ENCODE data around the gene METTL1.

DNA sequence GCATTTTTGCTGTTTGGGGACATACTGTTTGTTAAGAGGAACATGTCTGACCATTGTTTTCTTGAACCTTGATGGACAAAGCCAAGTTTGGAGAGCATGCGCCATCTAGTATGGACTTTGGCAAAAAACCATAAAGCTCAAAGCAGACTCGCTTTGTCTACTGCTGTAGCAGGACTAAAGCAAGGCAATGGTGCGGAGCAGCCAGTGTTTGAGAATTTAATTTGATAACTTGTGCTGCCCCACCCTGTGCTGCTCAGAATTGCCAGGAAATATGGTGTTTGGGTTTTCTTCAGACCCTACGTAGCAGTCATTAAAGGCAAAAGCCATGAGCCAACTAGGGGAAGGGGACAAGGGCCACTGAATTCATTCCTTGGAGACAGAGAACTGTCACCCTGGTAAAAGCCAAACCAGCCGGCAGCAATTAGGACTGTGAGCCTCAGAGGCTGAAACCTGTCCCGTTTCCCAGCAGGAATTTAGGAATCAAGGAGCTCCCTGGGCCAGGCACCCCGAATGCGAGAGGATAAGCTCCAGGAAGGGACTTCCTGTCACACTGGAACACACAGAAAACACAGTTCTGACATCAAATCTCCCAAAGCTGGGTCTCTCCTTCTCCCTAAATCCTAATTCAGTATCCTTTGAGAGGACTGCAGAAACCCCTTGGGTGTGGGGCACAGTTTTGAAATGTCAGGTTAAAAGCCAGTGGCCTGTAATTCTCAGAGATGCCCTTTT lies 45.5 kb upstream of the METTL1 start:
- TF ChIP-seq, protein P1, sequence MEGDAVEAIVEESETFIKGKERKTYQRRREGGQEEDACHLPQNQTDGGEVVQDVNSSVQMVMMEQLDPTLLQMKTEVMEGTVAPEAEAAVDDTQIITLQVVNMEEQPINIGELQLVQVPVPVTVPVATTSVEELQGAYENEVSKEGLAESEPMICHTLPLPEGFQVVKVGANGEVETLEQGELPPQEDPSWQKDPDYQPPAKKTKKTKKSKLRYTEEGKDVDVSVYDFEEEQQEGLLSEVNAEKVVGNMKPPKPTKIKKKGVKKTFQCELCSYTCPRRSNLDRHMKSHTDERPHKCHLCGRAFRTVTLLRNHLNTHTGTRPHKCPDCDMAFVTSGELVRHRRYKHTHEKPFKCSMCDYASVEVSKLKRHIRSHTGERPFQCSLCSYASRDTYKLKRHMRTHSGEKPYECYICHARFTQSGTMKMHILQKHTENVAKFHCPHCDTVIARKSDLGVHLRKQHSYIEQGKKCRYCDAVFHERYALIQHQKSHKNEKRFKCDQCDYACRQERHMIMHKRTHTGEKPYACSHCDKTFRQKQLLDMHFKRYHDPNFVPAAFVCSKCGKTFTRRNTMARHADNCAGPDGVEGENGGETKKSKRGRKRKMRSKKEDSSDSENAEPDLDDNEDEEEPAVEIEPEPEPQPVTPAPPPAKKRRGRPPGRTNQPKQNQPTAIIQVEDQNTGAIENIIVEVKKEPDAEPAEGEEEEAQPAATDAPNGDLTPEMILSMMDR (IDR thresholded peaks at IDR 0.05), result no peak
- TF ChIP-seq POLR2A (IDR thresholded peaks at IDR 0.05), result no peak
- TF ChIP-seq EP300 (IDR thresholded peaks at IDR 0.05), result no peak
- TF ChIP-seq POLR2AphosphoS5 (IDR thresholded peaks at IDR 0.05), result no peak

All from sigmoid colon (tissue), 4 donors.